Measurements from ENCODE around the gene SUN5.

- TF ChIP-seq CTCF (conservative IDR thresholded peaks at IDR 0.05; ENCODE audit: low read depth, low read length) (no peak), EZH2 (IDR thresholded peaks at IDR 0.05; ENCODE audit: low read length, unreplicated experiment) (no peak), EZH2phosphoT487 (IDR thresholded peaks at IDR 0.05; ENCODE audit: borderline replicate concordance, low read length) (no peak)
Measured at GRCh38 chr20:33002087-33002808, 2.0 kb downstream of the SUN5 start.
